Motor neuron (in vitro differentiated cells): Measurements from ENCODE around the gene CAPN15. TPM values are rescaled to one million over a fixed set of nuclear protein-coding genes. Genes with fewer than 3 reads are reported as not detected.
A peak's percentile ranks its signal among the peaks of the same experiment; 100 is the strongest.

Experiments
- ATAC-seq, 8 experiments: fragments of 200-7000 bp; cut with Tn5 transposase; replicated peaks in 6 of 8; 2 replicates each; pipeline ENCODE4 v1.8.0; 2021; ENCODE audit warnings: mild to moderate bottlenecking in 8 of 8, moderate library complexity in 8 of 8
- H3K27ac ChIP-seq, 2 donors: fragments of 250-450 bp; sonication (Bioruptor Pico); 2 replicates each; pipeline ENCODE4 v1.9.0; 2021; ENCODE audit warnings: antibody characterized with exemption in 2 of 2, mild to moderate bottlenecking in 2 of 2, moderate library complexity in 1 of 2
- H3K4me1 ChIP-seq, 2 donors: fragments of 250-450 bp; sonication (Bioruptor Pico); replicated peaks in 1 of 2; 2 replicates each; pipeline ENCODE4 v1.6.1; 2021; ENCODE audit warnings: antibody characterized with exemption in 2 of 2, mild to moderate bottlenecking in 2 of 2, moderate library complexity in 1 of 2
- H3K4me3 ChIP-seq, 5 donors: fragments of 250-450 bp; sonication (Bioruptor Pico); 2 replicates each; pipeline ENCODE4 v1.9.0; 2021; ENCODE audit warnings: antibody characterized with exemption in 5 of 5, mild to moderate bottlenecking in 5 of 5, moderate library complexity in 4 of 5
- WGBS, 10 experiments: fragments of 450-650 bp; shearing (Covaris generic); methylation state at CpG; one replicate each; pipeline ENCODE4 v1.0.0; 2022; 5-methylcytosine and 5-hydroxymethylcytosine counted together
- in situ Hi-C, 9 experiments: fragments of 400-800 bp; cut with MboI; loops; one replicate each; pipeline ENCODE4 v1.15.0; 2021; ENCODE audit warnings: low sequenced_read_pairs in 9 of 9, low pct_unique_long_range_greater_than_20kb in 2 of 9; ENCODE audit not compliant: unreplicated experiment in 9 of 9
- total RNA-seq, 8 experiments: library from RNA; unstranded; fragments of 300-600 nt; gene quantifications; 2 replicates each; pipeline versions ENCODE4 v1.2.3 to v1.2.4, GENCODE V29; 2022

The CAPN15 gene
- total RNA-seq, 8 experiments from 2014 or later = 7.1 to 46.4 (median 12.7) TPM

GRCh38 chr16:588889-589657, 61.6 kb downstream of the CAPN15 start:
- peak; percentile 67 to 83 (median 78) for ATAC-seq
- peak overlapping the region; percentile 69 to 96 (median 90) for H3K4me3 ChIP-seq
- peaks cover 15 to 17% of the 10 kb centered on the region in 2 donors for H3K4me1 ChIP-seq
- 0 to 3% (median 0%) methylated on average over 5 to 10 of the region's 107 CpGs; no CpG with 5 or more reads in 7 of the 10 experiments for WGBS, 10 experiments
- in situ Hi-C loops = no loop called here
- peak overlapping the region; percentile 99 for H3K27ac ChIP-seq

- H3K4me1 ChIP-seq = peaks cover 12 to 14% of the 10 kb centered on the region in 2 donors
Measured at GRCh38 chr16:589658-590187, 62.2 kb downstream of the CAPN15 start, which contains the start of gene RAB40C. RAB40C (plus strand) TSS chr16:590066; CDS start chr16:590292, 226 bp downstream.

DNA sequence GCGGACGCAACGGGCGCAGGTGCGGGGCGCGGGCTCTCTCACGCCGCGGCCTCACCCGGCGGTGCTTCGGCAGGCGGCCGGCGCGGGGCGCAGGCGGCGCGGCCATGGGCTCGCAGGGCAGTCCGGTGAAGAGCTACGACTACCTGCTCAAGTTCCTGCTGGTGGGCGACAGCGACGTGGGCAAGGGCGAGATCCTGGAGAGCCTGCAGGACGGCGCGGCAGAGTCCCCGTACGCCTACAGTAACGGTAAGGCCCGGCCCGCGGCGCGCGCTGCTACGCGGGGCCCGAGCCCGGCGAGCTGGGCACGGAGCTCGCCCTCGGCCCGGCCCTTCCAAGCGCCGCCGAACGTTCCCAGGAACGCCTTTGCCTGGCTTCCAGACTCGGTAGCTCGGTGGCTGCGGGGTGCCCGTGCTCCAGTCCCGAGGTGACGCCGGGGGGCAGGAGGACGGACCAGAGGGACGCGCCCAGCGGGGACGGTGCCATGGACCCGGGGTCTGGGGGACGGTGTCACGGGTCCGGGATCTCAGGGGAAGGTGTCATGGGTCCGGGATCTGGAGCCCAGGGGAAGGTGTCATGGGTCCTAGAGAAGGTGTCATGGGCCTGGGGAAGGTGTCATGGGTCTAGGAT, 62.8 kb downstream of the CAPN15 start:
- 0% methylated on average over 1 to 2 of the region's 71 CpGs; no CpG with 5 or more reads in 6 of the 10 experiments for WGBS, 10 experiments
- in situ Hi-C loops = no loop called here
- ATAC-seq = peak in 3 of 8 experiments; percentile 5 to 8 (median 8)
- Histone ChIP-seq H3K4me1 (peaks cover 12 to 14% of the 10 kb centered on the region in 2 donors), H3K4me3 (peak overlapping the region; percentile 69 to 96 (median 90)), H3K27ac (peak overlapping the region; percentile 57 to 99)

More at GRCh38 chr16:589658-590187, 62.2 kb downstream of the CAPN15 start, which contains the start of gene RAB40C:
- Histone ChIP-seq H3K4me3 (peak within 1 kb of the TSS; percentile 69 to 96 (median 90)), H3K27ac (peak within 1 kb of the TSS; percentile 99)
- in situ Hi-C loops = no loop called here
- ATAC-seq = peak; percentile 70 to 90 (median 87)
- no CpG with 5 or more reads among the region's 67 CpGs for WGBS, 10 experiments

GRCh38 chr16:590815-591200, 63.3 kb downstream of the CAPN15 start:
- Histone ChIP-seq H3K27ac (peak overlapping the region in 1 of 2 donors; percentile 99), H3K4me1 (peaks cover 12 to 14% of the 10 kb centered on the region in 2 donors), H3K4me3 (peak overlapping the region; percentile 69 to 96 (median 90))
- in situ Hi-C loops = no loop called here
- ATAC-seq = no peak
- 0 to 100% (median 43%) methylated on average over 1 to 8 of the region's 10 CpGs; no CpG with 5 or more reads in 4 of the 10 experiments for WGBS, 10 experiments

GRCh38 chr16:591231-591630, 63.7 kb downstream of the CAPN15 start:
- in situ Hi-C loops = no loop called here
- WGBS, 10 experiments = 73 to 100% (median 90%) methylated on average over 1 to 6 of the region's 8 CpGs; no CpG with 5 or more reads in 4 of the 10 experiments
- Histone ChIP-seq H3K4me1 (peaks cover 12 to 14% of the 10 kb centered on the region in 2 donors), H3K27ac (no peak overlapping the region), H3K4me3 (peak overlapping the region in 4 of 5 donors; percentile 86 to 96 (median 92))
- ATAC-seq = no peak

GRCh38 chr16:591892-592517, 64.5 kb downstream of the CAPN15 start:
- Histone ChIP-seq H3K4me3 (no peak overlapping the region), H3K27ac (no peak overlapping the region), H3K4me1 (peaks cover 12 to 14% of the 10 kb centered on the region in 2 donors)
- no peak for ATAC-seq
- in situ Hi-C loops = no loop called here
- 60 to 100% (median 93%) methylated on average over 3 to 8 of the region's 15 CpGs; no CpG with 5 or more reads in 6 of the 10 experiments for WGBS, 10 experiments

- H3K4me3 ChIP-seq = no peak overlapping the region
- peaks cover 11% of the 10 kb centered on the region in 2 donors for H3K4me1 ChIP-seq
- ATAC-seq = no peak
- in situ Hi-C loops = no loop called here
- 83 to 100% (median 96%) methylated on average over 2 to 11 of the region's 24 CpGs; no CpG with 5 or more reads in 5 of the 10 experiments for WGBS, 10 experiments
- H3K27ac ChIP-seq = no peak overlapping the region
Measured at GRCh38 chr16:592518-593306, 65.2 kb downstream of the CAPN15 start.

DNA sequence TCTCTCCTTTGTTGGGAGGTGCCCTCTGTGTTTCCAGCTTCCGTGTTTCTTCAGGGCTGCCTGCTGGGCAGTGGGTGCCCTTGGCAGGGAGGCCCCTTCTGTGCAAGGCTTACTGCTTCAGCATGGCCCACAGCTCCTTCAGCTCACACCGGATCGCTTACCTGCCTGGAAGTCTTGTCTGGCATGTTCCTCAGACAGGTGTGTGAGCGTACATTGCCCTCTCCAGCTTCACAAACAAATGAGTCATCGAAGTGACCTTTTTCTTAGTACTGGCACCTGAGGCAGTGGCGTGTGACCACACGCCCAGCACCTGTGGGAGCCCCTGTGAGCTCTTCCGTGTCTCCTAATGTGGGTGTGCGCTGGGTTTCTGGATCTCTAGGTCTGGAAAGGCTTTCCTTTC, 65.9 kb downstream of the CAPN15 start:
- WGBS, 10 experiments = 87 to 100% (median 99%) methylated on average over 2 to 6 of the region's 9 CpGs; no CpG with 5 or more reads in 2 of the 10 experiments
- in situ Hi-C loops = no loop called here
- H3K27ac ChIP-seq = no peak overlapping the region
- H3K4me3 ChIP-seq = no peak overlapping the region
- H3K4me1 ChIP-seq = peaks cover 5% of the 10 kb centered on the region in 2 donors
- ATAC-seq = no peak

- H3K4me1 ChIP-seq = peaks cover 5% of the 10 kb centered on the region in 2 donors
- no peak overlapping the region for H3K27ac ChIP-seq
- no peak for ATAC-seq
- no peak overlapping the region for H3K4me3 ChIP-seq
- in situ Hi-C loops = no loop called here
- 70 to 100% (median 90%) methylated on average over 1 to 5 of the region's 16 CpGs; no CpG with 5 or more reads in 4 of the 10 experiments for WGBS, 10 experiments
Measured at GRCh38 chr16:593807-594206, 66.3 kb downstream of the CAPN15 start.

DNA sequence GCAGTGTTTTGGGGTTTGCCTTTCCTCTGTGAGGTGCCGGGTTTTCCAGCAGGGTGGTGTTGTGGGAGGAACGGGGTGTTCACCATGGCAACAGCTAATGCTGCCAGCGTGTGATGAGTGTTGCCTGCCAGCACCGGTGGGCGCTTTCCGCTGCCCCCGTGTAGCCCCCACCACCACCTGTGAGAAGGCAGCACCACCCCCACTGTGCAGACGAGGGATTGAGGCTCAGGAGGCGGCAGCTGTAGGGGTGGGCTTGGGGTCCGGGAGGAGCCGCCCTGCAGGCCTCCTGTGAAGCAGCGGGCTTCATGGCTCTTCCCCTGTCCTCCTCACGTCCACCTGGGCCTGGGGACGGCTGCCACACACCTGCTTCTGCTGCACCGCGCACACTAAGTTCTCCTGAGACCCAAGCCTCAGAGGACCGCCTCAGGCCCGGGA, 67.6 kb downstream of the CAPN15 start:
- Histone ChIP-seq H3K4me1 (peaks cover 5% of the 10 kb centered on the region in 2 donors), H3K4me3 (no peak overlapping the region), H3K27ac (no peak overlapping the region)
- in situ Hi-C loops = no loop called here
- 50% methylated on average over 2 of the region's 18 CpGs; no CpG with 5 or more reads in 9 of the 10 experiments for WGBS, 10 experiments
- no peak for ATAC-seq

- in situ Hi-C loops = no loop called here
- H3K4me1 ChIP-seq = no peaks in the 10 kb centered on the region
- H3K27ac ChIP-seq = no peak overlapping the region
- WGBS, 10 experiments = 60 to 100% (median 83%) methylated on average over 1 to 22 of the region's 34 CpGs; no CpG with 5 or more reads in 4 of the 10 experiments
- no peak for ATAC-seq
- no peak overlapping the region for H3K4me3 ChIP-seq
Measured at GRCh38 chr16:595942-596735, 68.6 kb downstream of the CAPN15 start.
